H1 (cell line): Measurements from ENCODE around the gene OR2H2. TPM values are rescaled to one million over a fixed set of nuclear protein-coding genes. Genes with fewer than 3 reads are reported as not detected.

Experiments used
- ATF2 ChIP-seq: IDR thresholded peaks from 2 replicates; pipeline ENCODE4 v1.6.1; 2012; ENCODE audit warnings: low read length, inconsistent platforms
- SIRT6 ChIP-seq: IDR thresholded peaks from one replicate; pipeline ENCODE4 v1.7.1; 2012; ENCODE audit warnings: low read length, inconsistent platforms
- polyA plus RNA-seq, 7 experiments: library from polyadenylated mRNA; depleted of rRNA in 3 of 7; stranded (reverse) in 5 of 7; unstranded in 2 of 7; fragments of >200 nt in 5 of 7; fragments of 200-250 nt in 2 of 7; gene quantifications; 1 replicate in 5 of 7; 2 replicates in 1 of 7; 4 replicates in 1 of 7; pipeline versions ENCODE4 v1.2.1 to v1.2.3, GENCODE V29; 2011 to 2013; ENCODE audit warnings: missing spikeins in 2 of 7, mixed read lengths in 2 of 7
- total RNA-seq: library from RNA; stranded (reverse); fragmentation: NEBNext Ultra II Directional; extraction: Animal tissue kit (Norgen Biotek cat#: 25700); gene quantifications from 2 replicates; pipeline ENCODE4 v1.2.1, GENCODE V29; 2021

Gene OR2H2
- total and polyA plus RNA-seq, 2 of the 8 experiments (the other 6 are each of a cell fraction or from before 2014, with no cell fraction given), result not detected

GRCh38 chr6:29624520-29624961 is 39.6 kb downstream of the OR2H2 start (continued):
- TF ChIP-seq ATF2 (0 out of 2 replicates have a peak, but pooled peaks have one; percentile 25), SIRT6 (no peak)
- TF ChIP-seq, all 59 proteins: peak for 4
